Gastrocnemius medialis (tissue), 4 donors: ENCODE results near the gene NBEA.

Source experiments
- CTCF ChIP-seq, 5 experiments: fragments of 450-650 bp in 3 of 5; fragments of 200-600 bp in 2 of 5; sonication (generic) in 2 of 5; IDR thresholded peaks in 4 of 5; conservative IDR thresholded peaks in 1 of 5; 1 replicate in 4 of 5; 2 replicates in 1 of 5; pipeline ENCODE4 v1.5.1; 2016 to 2019; ENCODE audit warnings: antibody characterized with exemption in 5 of 5, mild to moderate bottlenecking in 3 of 5, moderate library complexity in 3 of 5
- POLR2A ChIP-seq, 2 donors: fragments of 450-650 bp; IDR thresholded peaks; one replicate each; pipeline ENCODE4 v1.6.1; 2017; ENCODE audit warnings: antibody characterized with exemption in 2 of 2, mild to moderate bottlenecking in 2 of 2, moderate library complexity in 2 of 2

- no peak for TF ChIP-seq CTCF (IDR thresholded peaks at IDR 0.05 in 4 of 5, conservative IDR thresholded peaks at IDR 0.05 in 1 of 5)
- TF ChIP-seq POLR2A (IDR thresholded peaks at IDR 0.05) = no peak
Measured at GRCh38 chr13:35159041-35159440, 217.0 kb downstream of the NBEA start.
